MM.1S (cell line): ENCODE measurements around the gene PPP1R1A.

ENCODE experiments used
- DNase-seq: peaks from one replicate; pipeline ENCODE4 v3.0.0-alpha.2; 2015
- H2AFZ ChIP-seq: fragments of 300-600 bp; sonication (generic); 2 replicates; pipeline ENCODE4 v1.6.0; 2016; ENCODE audit warnings: antibody characterized with exemption, low read length
- H3F3A ChIP-seq: fragments of 300-600 bp; sonication (generic); 2 replicates; pipeline ENCODE4 v1.6.1; 2016; ENCODE audit warnings: mild to moderate bottlenecking, antibody characterized with exemption, low read length, moderate library complexity, mixed read lengths; ENCODE audit not compliant: insufficient read depth
- H3K27ac ChIP-seq: fragments of 300-600 bp; sonication (generic); 2 replicates; pipeline ENCODE4 v1.5.1; 2016; ENCODE audit warnings: mild to moderate bottlenecking, low read length
- H3K27me3 ChIP-seq: fragments of 300-600 bp; sonication (generic); replicated peaks from 2 replicates; pipeline ENCODE4 v1.6.0; 2016; ENCODE audit warnings: low read length; ENCODE audit not compliant: insufficient read depth
- H3K36me3 ChIP-seq: fragments of 300-600 bp; sonication (generic); replicated peaks from 2 replicates; pipeline ENCODE4 v1.6.1; 2016; ENCODE audit warnings: mild to moderate bottlenecking, low read length, mixed read lengths; ENCODE audit not compliant: insufficient read depth
- H3K4me1 ChIP-seq: fragments of 300-600 bp; sonication (generic); 2 replicates; pipeline ENCODE4 v1.6.1; 2016; ENCODE audit warnings: low read length, mixed read lengths
- H3K4me2 ChIP-seq: fragments of 300-600 bp; sonication (generic); 2 replicates; pipeline ENCODE4 v1.6.0; 2016; ENCODE audit warnings: low read depth, low read length
- H3K4me3 ChIP-seq: fragments of 300-600 bp; sonication (generic); 2 replicates; pipeline ENCODE4 v1.5.1; 2016; ENCODE audit warnings: low read length, mixed read lengths
- H3K79me2 ChIP-seq: fragments of 300-600 bp; sonication (generic); 2 replicates; pipeline ENCODE4 v1.6.1; 2016; ENCODE audit warnings: mixed run types, low read length, mixed read lengths
- H3K9ac ChIP-seq: fragments of 300-600 bp; sonication (generic); 2 replicates; pipeline ENCODE4 v1.6.1; 2016; ENCODE audit warnings: low read length, mixed read lengths
- H3K9me2 ChIP-seq: fragments of 300-600 bp; sonication (generic); replicated peaks from 2 replicates; pipeline ENCODE4 v1.6.1; 2016; ENCODE audit warnings: mild to moderate bottlenecking, low read length, mixed read lengths; ENCODE audit not compliant: insufficient read depth
- H3K9me3 ChIP-seq: fragments of 300-600 bp; sonication (generic); replicated peaks from 2 replicates; pipeline ENCODE4 v1.6.1; 2016; ENCODE audit warnings: mild to moderate bottlenecking, low read length, mixed read lengths; ENCODE audit not compliant: insufficient read depth
- H4K20me1 ChIP-seq: fragments of 300-600 bp; sonication (generic); 2 replicates; pipeline ENCODE4 v1.6.1; 2016; ENCODE audit warnings: mild to moderate bottlenecking, low read length, moderate library complexity, mixed read lengths; ENCODE audit not compliant: insufficient read depth
- EZH2 ChIP-seq: fragments of 300-600 bp; sonication (generic); optimal IDR thresholded peaks from 2 replicates; pipeline ENCODE3; 2017; ENCODE audit warnings: low read depth, mild to moderate bottlenecking, antibody characterized with exemption, low read length, mixed read lengths
- EZH2phosphoT487 ChIP-seq: fragments of 300-600 bp; sonication (generic); IDR thresholded peaks from 2 replicates; pipeline ENCODE4 v1.6.1; 2018; ENCODE audit warnings: antibody characterized with exemption, low read length
- TF ChIP-seq, protein P1 (sequence below): fragments of 300-600 bp; sonication (generic); IDR thresholded peaks from 2 replicates; pipeline ENCODE4 v1.5.1; 2016; ENCODE audit warnings: antibody characterized with exemption, low read length, mixed read lengths

PPP1R1A gene

DNA sequence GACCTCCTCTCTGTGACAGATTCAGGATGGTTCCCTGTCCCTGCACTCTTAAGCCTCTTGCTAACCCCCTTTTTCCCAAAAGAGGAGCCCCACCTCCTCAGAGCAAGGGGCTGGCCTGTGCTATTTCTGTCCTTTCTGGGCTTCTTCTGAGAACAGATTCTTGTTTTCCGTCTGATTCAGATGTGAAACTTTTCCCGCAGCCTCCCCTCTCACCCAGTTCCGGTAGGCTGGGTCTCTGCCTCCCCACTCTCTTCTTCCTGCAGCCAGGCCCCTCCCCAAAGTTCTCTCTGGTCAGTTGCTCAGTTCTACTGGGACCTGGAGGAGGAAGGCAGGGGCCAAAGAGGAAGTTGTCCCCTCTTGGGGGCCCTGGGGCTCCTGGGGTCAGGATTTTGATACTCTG is 27.3 kb downstream of the PPP1R1A start:
- no peak for TF ChIP-seq EZH2
- TF ChIP-seq EZH2phosphoT487: no peak
- TF ChIP-seq, protein P1, sequence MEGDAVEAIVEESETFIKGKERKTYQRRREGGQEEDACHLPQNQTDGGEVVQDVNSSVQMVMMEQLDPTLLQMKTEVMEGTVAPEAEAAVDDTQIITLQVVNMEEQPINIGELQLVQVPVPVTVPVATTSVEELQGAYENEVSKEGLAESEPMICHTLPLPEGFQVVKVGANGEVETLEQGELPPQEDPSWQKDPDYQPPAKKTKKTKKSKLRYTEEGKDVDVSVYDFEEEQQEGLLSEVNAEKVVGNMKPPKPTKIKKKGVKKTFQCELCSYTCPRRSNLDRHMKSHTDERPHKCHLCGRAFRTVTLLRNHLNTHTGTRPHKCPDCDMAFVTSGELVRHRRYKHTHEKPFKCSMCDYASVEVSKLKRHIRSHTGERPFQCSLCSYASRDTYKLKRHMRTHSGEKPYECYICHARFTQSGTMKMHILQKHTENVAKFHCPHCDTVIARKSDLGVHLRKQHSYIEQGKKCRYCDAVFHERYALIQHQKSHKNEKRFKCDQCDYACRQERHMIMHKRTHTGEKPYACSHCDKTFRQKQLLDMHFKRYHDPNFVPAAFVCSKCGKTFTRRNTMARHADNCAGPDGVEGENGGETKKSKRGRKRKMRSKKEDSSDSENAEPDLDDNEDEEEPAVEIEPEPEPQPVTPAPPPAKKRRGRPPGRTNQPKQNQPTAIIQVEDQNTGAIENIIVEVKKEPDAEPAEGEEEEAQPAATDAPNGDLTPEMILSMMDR: no peak
- Histone ChIP-seq H3K9ac (no peak overlapping the region), H2AFZ (no peak overlapping the region), H3K36me3 (no peaks in the 10 kb centered on the region), H3K79me2 (no peaks in the 10 kb centered on the region), H3K4me2 (no peak overlapping the region), H3K4me3 (no peak overlapping the region), H3K4me1 (no peaks in the 10 kb centered on the region), H4K20me1 (no peaks in the 10 kb centered on the region), H3K27ac (no peak overlapping the region), H3K9me2 (no peaks in the 10 kb centered on the region), H3K27me3 (no peaks in the 10 kb centered on the region), H3F3A (no peaks in the 10 kb centered on the region), H3K9me3 (no peaks in the 10 kb centered on the region)
- DNase-seq: no peak

DNA sequence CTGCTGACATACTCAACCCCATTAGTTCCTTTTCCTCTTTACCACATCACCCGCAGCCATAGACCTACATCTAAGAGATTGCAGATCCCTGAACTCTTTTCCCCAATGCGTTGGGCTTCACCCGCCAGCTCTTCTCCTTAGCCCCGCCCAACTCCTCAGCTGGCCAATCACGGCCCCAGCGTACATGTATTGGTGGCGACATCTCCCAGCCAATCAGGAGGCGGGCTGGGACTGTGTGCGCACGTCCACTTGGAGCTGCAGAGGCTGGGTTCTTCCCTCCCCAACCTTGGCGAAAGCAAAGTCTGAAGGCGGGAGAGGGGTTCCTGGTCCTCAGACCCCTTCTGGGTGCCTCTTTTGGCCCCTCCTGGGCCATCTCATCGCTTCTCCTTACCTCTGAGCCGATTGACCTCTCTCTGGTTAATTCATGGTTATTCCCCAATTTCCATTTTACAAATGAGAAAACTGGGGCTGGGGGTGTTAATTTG is 28.0 kb downstream of the PPP1R1A start:
- Histone ChIP-seq H3K27me3 (no peaks in the 10 kb centered on the region), H3K4me1 (no peaks in the 10 kb centered on the region), H3K36me3 (no peaks in the 10 kb centered on the region), H4K20me1 (no peaks in the 10 kb centered on the region), H2AFZ (no peak overlapping the region), H3K79me2 (no peaks in the 10 kb centered on the region), H3K4me3 (no peak overlapping the region), H3K9ac (no peak overlapping the region), H3K4me2 (no peak overlapping the region), H3K9me3 (no peaks in the 10 kb centered on the region), H3K27ac (no peak overlapping the region), H3K9me2 (no peaks in the 10 kb centered on the region), H3F3A (no peaks in the 10 kb centered on the region)
- no peak for DNase-seq
- no peak for TF ChIP-seq EZH2phosphoT487

DNA sequence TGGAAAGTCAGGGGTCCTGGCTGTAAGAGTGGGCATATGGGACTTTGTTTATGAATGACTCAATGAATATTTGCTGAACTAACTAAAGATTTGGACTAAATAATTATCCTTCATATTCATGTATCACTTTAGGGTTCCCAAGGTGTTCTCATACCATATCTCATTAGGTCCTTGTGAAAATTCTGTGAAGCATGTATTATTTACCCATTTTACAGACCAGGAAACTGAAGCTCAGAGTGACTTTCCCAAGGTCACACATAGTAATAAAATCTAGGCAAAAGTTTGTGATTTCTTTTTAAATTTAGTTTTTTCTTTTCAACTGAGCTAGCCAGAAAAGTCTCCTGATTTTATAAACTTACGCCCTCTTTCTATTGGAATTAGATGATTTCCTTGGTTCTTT is 29.7 kb downstream of the PPP1R1A start:
- no peak overlapping the region for H3K9ac ChIP-seq
- H3F3A ChIP-seq: no peaks in the 10 kb centered on the region
- H3K36me3 ChIP-seq: no peaks in the 10 kb centered on the region
- H3K9me2 ChIP-seq: no peaks in the 10 kb centered on the region
- no peaks in the 10 kb centered on the region for H3K79me2 ChIP-seq
- no peaks in the 10 kb centered on the region for H3K4me1 ChIP-seq
- TF ChIP-seq, protein P1: no peak
- TF ChIP-seq EZH2phosphoT487 (no peak), EZH2 (no peak)
- H3K27ac ChIP-seq: no peak overlapping the region
- H3K4me2 ChIP-seq: no peak overlapping the region
- H3K4me3 ChIP-seq: no peak overlapping the region
- no peaks in the 10 kb centered on the region for H3K27me3 ChIP-seq
- no peak overlapping the region for H2AFZ ChIP-seq
- no peaks in the 10 kb centered on the region for H4K20me1 ChIP-seq
- no peaks in the 10 kb centered on the region for H3K9me3 ChIP-seq
- DNase-seq: no peak

DNA sequence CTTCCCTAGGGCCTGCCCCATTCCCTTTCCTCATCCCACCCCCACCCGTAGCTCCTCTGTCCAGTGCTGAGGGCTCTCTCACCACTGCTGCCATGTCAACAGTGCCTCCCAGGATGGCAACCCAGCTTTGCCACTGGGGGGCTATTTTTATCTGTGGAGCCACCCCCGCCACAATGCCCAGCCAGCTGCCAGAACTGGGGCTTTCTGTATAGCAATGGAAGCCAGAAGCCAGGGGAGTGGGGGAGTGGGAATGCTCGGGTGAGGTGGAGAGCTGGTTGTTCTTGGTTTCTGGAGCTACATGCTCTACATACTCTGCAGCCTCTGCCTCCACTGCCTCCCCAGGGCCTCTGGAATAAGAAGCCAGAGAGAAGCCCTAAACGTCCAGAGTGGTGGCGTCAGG is 30.1 kb downstream of the PPP1R1A start:
- no peaks in the 10 kb centered on the region for H3K27me3 ChIP-seq
- H3K9me3 ChIP-seq: no peaks in the 10 kb centered on the region
- TF ChIP-seq EZH2phosphoT487: no peak
- no peak for TF ChIP-seq EZH2
- TF ChIP-seq, protein P1: no peak
- H3F3A ChIP-seq: no peaks in the 10 kb centered on the region
- H3K36me3 ChIP-seq: no peaks in the 10 kb centered on the region
- H3K4me3 ChIP-seq: no peak overlapping the region
- H3K9ac ChIP-seq: no peak overlapping the region
- no peaks in the 10 kb centered on the region for H3K9me2 ChIP-seq
- no peak overlapping the region for H3K4me2 ChIP-seq
- no peaks in the 10 kb centered on the region for H3K4me1 ChIP-seq
- H4K20me1 ChIP-seq: no peaks in the 10 kb centered on the region
- no peak for DNase-seq
- no peak overlapping the region for H2AFZ ChIP-seq
- H3K79me2 ChIP-seq: no peaks in the 10 kb centered on the region
- no peak overlapping the region for H3K27ac ChIP-seq
